ENCODE measurements around the gene GPR183.
A peak's percentile ranks its signal among the peaks of the same experiment; 100 is the strongest.

DNA sequence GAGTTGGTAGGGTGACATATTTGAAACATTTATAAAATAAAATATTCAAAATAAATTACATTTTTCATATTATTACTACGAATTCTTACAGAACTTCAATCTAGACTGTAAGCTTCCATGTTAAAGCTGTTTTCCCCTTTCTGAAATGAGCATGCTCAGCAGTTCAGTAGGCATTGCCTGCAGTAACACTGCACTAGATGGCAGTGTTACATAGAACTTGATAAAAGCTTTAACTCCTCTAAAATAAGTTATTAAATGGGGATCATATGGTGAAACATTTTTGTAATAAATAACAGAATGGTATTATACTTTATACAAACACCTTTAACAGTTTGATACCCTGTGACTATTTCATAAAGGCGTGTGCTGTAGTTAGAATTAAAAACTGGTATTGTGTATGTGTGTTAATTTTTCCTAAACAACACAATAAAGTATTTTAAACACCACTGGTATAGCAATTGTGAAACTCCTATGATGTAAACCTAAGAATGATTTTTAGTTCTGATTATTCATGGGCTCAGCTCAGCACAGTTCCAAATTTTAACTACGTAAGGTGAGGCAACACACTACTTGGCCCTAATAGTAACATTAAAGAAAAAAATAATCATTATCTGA is 37.5 kb downstream of the GPR183 start:
- TF ChIP-seq, protein P1, sequence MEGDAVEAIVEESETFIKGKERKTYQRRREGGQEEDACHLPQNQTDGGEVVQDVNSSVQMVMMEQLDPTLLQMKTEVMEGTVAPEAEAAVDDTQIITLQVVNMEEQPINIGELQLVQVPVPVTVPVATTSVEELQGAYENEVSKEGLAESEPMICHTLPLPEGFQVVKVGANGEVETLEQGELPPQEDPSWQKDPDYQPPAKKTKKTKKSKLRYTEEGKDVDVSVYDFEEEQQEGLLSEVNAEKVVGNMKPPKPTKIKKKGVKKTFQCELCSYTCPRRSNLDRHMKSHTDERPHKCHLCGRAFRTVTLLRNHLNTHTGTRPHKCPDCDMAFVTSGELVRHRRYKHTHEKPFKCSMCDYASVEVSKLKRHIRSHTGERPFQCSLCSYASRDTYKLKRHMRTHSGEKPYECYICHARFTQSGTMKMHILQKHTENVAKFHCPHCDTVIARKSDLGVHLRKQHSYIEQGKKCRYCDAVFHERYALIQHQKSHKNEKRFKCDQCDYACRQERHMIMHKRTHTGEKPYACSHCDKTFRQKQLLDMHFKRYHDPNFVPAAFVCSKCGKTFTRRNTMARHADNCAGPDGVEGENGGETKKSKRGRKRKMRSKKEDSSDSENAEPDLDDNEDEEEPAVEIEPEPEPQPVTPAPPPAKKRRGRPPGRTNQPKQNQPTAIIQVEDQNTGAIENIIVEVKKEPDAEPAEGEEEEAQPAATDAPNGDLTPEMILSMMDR (IDR thresholded peaks at IDR 0.05; ENCODE audit: insufficient read depth, low read depth, low read length), result peak; percentile 97
- TF ChIP-seq EZH2 (IDR thresholded peaks at IDR 0.05; ENCODE audit: insufficient read depth, low read length), result no peak
